ENCODE measurements around the gene BCL10.

DNA sequence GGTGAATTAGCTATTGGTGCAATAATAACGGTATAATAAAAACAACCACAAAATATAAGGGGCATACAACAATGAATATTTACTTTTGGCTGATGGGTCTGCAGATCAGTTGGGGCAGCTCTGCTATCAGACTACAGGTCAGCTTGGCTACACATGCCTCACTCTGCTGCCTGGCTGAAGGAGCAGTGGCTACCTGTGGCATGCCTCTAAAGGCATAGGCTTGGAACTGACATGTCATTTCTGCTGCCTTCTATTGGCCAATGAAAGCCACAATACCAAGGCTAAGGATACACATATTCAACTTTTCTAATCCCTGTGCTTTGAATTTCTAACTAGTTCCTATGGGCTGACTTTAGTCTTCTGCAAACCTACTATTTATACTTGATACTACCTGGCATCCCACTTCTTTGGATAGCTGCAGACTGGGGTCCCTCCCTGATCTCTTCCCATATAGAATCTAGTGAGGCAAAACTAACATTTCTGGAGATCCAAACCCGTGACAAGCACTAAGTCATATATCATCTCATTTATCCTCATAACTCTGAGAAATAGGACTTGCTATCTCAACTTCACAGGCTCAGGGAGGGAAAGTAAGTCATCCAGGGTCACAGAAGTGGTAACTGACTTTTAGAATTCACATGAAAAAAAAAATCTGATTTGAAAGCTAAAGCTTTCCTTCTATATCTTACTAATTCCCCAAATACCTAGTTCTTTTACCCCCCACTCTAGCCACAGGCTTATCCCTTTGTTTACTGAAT lies 56.4 kb downstream of the BCL10 start:
- TF ChIP-seq POLR2A (IDR thresholded peaks at IDR 0.05) = no peak
- TF ChIP-seq, protein P1, sequence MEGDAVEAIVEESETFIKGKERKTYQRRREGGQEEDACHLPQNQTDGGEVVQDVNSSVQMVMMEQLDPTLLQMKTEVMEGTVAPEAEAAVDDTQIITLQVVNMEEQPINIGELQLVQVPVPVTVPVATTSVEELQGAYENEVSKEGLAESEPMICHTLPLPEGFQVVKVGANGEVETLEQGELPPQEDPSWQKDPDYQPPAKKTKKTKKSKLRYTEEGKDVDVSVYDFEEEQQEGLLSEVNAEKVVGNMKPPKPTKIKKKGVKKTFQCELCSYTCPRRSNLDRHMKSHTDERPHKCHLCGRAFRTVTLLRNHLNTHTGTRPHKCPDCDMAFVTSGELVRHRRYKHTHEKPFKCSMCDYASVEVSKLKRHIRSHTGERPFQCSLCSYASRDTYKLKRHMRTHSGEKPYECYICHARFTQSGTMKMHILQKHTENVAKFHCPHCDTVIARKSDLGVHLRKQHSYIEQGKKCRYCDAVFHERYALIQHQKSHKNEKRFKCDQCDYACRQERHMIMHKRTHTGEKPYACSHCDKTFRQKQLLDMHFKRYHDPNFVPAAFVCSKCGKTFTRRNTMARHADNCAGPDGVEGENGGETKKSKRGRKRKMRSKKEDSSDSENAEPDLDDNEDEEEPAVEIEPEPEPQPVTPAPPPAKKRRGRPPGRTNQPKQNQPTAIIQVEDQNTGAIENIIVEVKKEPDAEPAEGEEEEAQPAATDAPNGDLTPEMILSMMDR (IDR thresholded peaks at IDR 0.05) = no peak
